Esophagus mucosa (tissue), 1 donor: ENCODE measurements around the gene WDR93. TPM values are rescaled to one million over a fixed set of nuclear protein-coding genes. Genes with fewer than 3 reads are reported as not detected.

Source experiments
- ATAC-seq: fragments of 200-7000 bp; cut with Tn5 transposase; one replicate; pipeline ENCODE4 v1.9.1; 2020
- total RNA-seq: library from RNA; stranded (reverse); gene quantifications from one replicate; pipeline ENCODE4 v1.2.4, GENCODE V29; 2023
- donor health status: DM: yes; HTN: yes; CAD: no.

The WDR93 gene
- total RNA-seq, 1 donor from 2014 or later: not detected

DNA sequence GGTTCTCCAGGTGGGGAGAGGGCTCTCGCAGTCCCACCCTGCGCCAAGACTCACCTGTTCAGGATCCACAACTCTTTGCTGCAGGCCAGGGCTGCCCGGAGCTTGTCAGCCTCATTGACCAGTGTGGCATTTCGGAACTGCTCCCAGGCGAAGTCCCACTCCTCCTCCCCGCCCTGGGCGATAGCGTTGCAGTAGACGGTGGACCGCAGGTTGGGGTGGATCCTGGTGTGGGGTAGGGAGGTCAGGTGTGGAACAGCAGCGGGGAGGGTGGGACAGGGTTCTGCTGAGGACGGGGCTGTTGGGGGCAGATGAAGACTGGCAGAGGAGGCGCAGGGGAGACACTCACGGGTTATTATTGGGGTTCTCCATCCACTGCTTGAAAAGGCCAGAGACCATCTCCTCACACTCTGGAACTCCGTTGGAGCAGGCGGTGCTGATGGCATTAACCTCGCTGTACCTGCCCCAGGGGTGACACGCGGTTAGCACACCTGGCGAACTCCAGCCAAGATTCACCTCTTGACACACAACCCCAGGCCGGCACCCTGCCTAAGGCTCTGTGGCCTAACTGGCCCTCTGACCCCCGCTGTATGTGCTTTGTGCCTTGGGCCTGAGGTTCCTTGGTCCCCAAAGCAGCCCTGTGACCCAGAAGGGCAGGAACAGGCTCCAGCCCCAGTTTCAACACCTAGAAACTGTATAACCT lies 101.6 kb downstream of the WDR93 start:
- no peak for ATAC-seq

Other genes starting within 250 kb of the WDR93 start
- gene RHCG, start 194.2 kb upstream of the WDR93 start, total RNA-seq: 4,298 TPM
- gene TICRR, start 115.3 kb upstream of the WDR93 start, total RNA-seq: 17.0 TPM
- gene KIF7, start 35.3 kb upstream of the WDR93 start, total RNA-seq: 0.60 TPM
- 0.32 TPM for gene PLIN1, start 11.4 kb upstream of the WDR93 start, total RNA-seq
- 3.5 TPM for gene PEX11A, start 57 bp upstream of the WDR93 start, total RNA-seq
- 0.44 TPM for gene MESP1, start 60.4 kb downstream of the WDR93 start, total RNA-seq
- gene MESP2, start 85.5 kb downstream of the WDR93 start, total RNA-seq: 0.40 TPM
- 3.1 TPM for gene ANPEP, start 124.0 kb downstream of the WDR93 start, total RNA-seq
- 20.6 TPM for gene AP3S2, start 203.2 kb downstream of the WDR93 start, total RNA-seq
- 17.5 TPM for gene ARPIN, start 222.1 kb downstream of the WDR93 start, total RNA-seq